Neuronal stem cell (in vitro differentiated cells): ENCODE results near the gene HDAC4.

ENCODE experiments used
- DNase-seq: peaks from one replicate; pipeline ENCODE4 v3.0.0-alpha.2; 2013; ENCODE audit warnings: low spot score
- H2AFZ ChIP-seq: one replicate; pipeline ENCODE4 v1.6.1; 2013; ENCODE audit warnings: mild to moderate bottlenecking, low read length, inconsistent platforms
- H2AK5ac ChIP-seq: 2 replicates; pipeline ENCODE4 v1.6.1; 2013; ENCODE audit warnings: low read depth, mild to moderate bottlenecking, inconsistent platforms, low read length, moderate library complexity, mixed read lengths
- H2BK120ac ChIP-seq: 2 replicates; pipeline ENCODE4 v1.6.1; 2013; ENCODE audit warnings: low read depth, mild to moderate bottlenecking, inconsistent platforms, low read length, moderate library complexity, mixed read lengths
- H2BK12ac ChIP-seq: one replicate; pipeline ENCODE4 v1.6.1; 2013; ENCODE audit warnings: low read length, inconsistent platforms
- H2BK15ac ChIP-seq: 2 replicates; pipeline ENCODE4 v1.6.1; 2013; ENCODE audit warnings: mild to moderate bottlenecking, low read length, inconsistent platforms, mixed read lengths
- H2BK5ac ChIP-seq: one replicate; pipeline ENCODE4 v1.6.1; 2013; ENCODE audit warnings: inconsistent platforms, mild to moderate bottlenecking, low read length, moderate library complexity
- H3K14ac ChIP-seq: one replicate; pipeline ENCODE4 v1.6.1; 2013; ENCODE audit warnings: low read length, inconsistent platforms
- H3K18ac ChIP-seq: 2 replicates; pipeline ENCODE4 v1.6.1; 2013; ENCODE audit warnings: low read length, inconsistent platforms
- H3K23ac ChIP-seq: 2 replicates; pipeline ENCODE4 v1.6.1; 2013; ENCODE audit warnings: low read depth, mild to moderate bottlenecking, mixed read lengths, low read length, inconsistent platforms; ENCODE audit not compliant: poor library complexity
- H3K27ac ChIP-seq: replicated peaks from 3 replicates; pipeline ENCODE4 v1.5.1; 2013; ENCODE audit warnings: low read length, inconsistent platforms
- H3K27me3 ChIP-seq, 3 experiments: 2 replicates each; pipeline ENCODE4 v1.6.1; 2013; ENCODE audit warnings: low read length in 3 of 3, mild to moderate bottlenecking in 2 of 3, inconsistent platforms in 1 of 3, low read depth in 1 of 3, mixed read lengths in 1 of 3, moderate library complexity in 1 of 3; ENCODE audit not compliant: control insufficient read depth in 3 of 3, insufficient read depth in 3 of 3
- H3K36me3 ChIP-seq, 2 donors: replicated peaks in 1 of 2; 2 replicates each; pipeline ENCODE4 v1.6.1; 2013; ENCODE audit warnings: low read length in 2 of 2; ENCODE audit not compliant: control insufficient read depth in 2 of 2, insufficient read depth in 2 of 2
- H3K4ac ChIP-seq: 2 replicates; pipeline ENCODE4 v1.6.1; 2013; ENCODE audit warnings: inconsistent platforms, mild to moderate bottlenecking, low read length, moderate library complexity
- H3K4me1 ChIP-seq, 2 donors: 1 replicate in 1 of 2; 2 replicates in 1 of 2; pipeline ENCODE4 v1.6.1; 2013; ENCODE audit warnings: low read length in 2 of 2, low read depth in 1 of 2; ENCODE audit not compliant: control insufficient read depth in 2 of 2, insufficient read depth in 1 of 2
- H3K4me2 ChIP-seq: one replicate; pipeline ENCODE4 v1.6.1; 2013; ENCODE audit warnings: mild to moderate bottlenecking, low read length, inconsistent platforms; ENCODE audit not compliant: insufficient read depth, poor library complexity, severe bottlenecking
- H3K4me3 ChIP-seq, 2 donors: 2 replicates each; pipeline ENCODE4 v1.5.1; 2013; ENCODE audit warnings: low read length in 2 of 2, mild to moderate bottlenecking in 2 of 2, inconsistent platforms in 1 of 2, moderate library complexity in 1 of 2
- H3K79me1 ChIP-seq: one replicate; pipeline ENCODE4 v1.6.1; 2013; ENCODE audit warnings: low read depth, mild to moderate bottlenecking, inconsistent platforms, low read length, moderate library complexity
- H3K9ac ChIP-seq: one replicate; pipeline ENCODE4 v1.6.1; 2013; ENCODE audit warnings: mild to moderate bottlenecking, low read depth, low read length, inconsistent platforms; ENCODE audit not compliant: poor library complexity
- H3K9me3 ChIP-seq, 2 donors: replicated peaks in 1 of 2; 2 replicates each; pipeline versions ENCODE3 to v1.6.1; 2013; ENCODE audit warnings: low read length in 2 of 2, mild to moderate bottlenecking in 2 of 2, inconsistent platforms in 1 of 2, low read depth in 1 of 2, mixed read lengths in 1 of 2, moderate library complexity in 1 of 2; ENCODE audit not compliant: control insufficient read depth in 2 of 2, insufficient read depth in 1 of 2
- H4K8ac ChIP-seq: one replicate; pipeline ENCODE4 v1.6.1; 2013; ENCODE audit warnings: low read depth, mild to moderate bottlenecking, inconsistent platforms, low read length, moderate library complexity
- H4K91ac ChIP-seq: one replicate; pipeline ENCODE4 v1.6.1; 2013; ENCODE audit warnings: low read length, low read depth, mild to moderate bottlenecking, inconsistent platforms; ENCODE audit not compliant: poor library complexity
- WGBS, 2 donors: extraction: QIAGEN DNeasy Blood & Tissue Kit; methylation state at CpG; one replicate each; pipeline ENCODE4 v1.1.7; 2013; ENCODE audit warnings: missing lambda C conversion rate in 2 of 2, mixed read lengths in 1 of 2; ENCODE audit not compliant: insufficient read length in 2 of 2, insufficient replicate concordance in 1 of 2; ENCODE audit errors: extremely low coverage in 2 of 2; 5-methylcytosine and 5-hydroxymethylcytosine counted together

HDAC4 gene

DNA sequence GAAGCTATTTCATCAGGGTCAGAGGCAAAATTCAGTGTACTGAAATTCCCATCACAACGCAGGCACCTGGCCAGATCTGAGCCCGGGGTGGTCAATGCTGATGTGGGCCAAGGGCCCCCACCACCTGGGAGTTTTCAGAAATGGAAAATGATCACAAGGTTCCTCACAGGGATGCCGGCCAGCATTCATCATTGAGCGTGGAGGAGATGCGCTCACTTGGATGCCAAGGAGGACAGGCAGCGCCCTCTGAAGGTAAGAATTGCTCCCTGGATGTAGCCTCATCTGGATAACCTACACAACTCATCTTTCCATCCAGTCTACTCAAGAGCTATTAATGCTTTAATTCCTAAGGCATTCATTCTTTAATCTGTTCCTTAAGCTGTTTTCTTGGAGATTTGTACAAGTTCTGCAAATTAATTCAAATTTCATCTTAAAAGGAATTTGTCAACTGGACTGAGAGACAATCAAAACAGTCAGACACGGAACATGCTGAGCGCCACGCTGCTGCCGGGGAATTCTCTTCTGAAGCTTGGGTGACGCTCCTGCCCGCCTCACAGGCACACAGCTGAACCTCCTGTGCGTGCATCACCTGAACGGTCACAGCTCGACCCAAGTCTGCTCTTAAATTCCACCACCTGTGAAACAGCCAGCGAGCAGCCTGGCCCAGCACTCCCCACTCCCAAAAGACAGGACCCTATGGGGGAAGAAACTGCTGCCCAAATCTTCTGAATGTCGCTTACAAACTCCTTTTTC, 206.7 kb downstream of the HDAC4 start:
- Histone ChIP-seq H2BK12ac (no peak overlapping the region), H2AFZ (no peak overlapping the region), H2BK120ac (peak overlapping the region; percentile 4), H3K9me3 (peaks cover 2 to 7% of the 10 kb centered on the region in 2 donors), H4K8ac (no peak overlapping the region), H3K9ac (no peak overlapping the region), H3K4me3 (no peak overlapping the region), H3K4me1 (peaks cover 22 to 23% of the 10 kb centered on the region in 2 donors), H3K27me3 (no peaks in the 10 kb centered on the region), H3K14ac (no peak overlapping the region), H3K4ac (no peak overlapping the region), H2AK5ac (peak overlapping the region; percentile 36), H3K36me3 (peaks cover 3 to 26% of the 10 kb centered on the region in 2 donors), H3K79me1 (peaks cover 9% of the 10 kb centered on the region), H3K27ac (no peak overlapping the region), H4K91ac (no peak overlapping the region), H3K18ac (no peak overlapping the region), H3K23ac (no peak overlapping the region), H2BK5ac (peak overlapping the region; percentile 19), H2BK15ac (no peak overlapping the region), H3K4me2 (no peak overlapping the region)
- no peak for DNase-seq
- no CpG with 5 or more reads among the region's 17 CpGs for WGBS, 2 donors

DNA sequence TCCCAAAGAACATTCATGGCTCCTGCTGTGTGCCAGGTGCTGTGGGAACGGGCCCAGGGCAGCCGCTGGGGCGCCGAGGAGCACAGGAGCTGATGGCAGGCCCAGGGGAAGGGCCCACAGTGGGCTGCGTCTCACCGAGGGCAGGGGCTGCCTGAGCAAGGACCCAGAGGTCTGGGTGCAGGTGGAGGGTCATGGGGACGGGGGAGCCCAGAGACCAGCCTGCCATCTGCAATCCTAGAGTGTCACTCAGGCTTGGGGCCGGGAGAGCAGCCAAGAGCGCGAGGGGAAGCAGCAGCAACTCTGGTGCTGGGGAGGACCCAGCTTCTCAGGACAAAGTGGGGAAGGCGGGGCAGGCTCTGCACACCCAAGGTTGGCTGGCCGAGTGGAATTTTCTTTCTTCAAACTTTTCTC, 207.4 kb downstream of the HDAC4 start:
- no peak overlapping the region for H2BK12ac ChIP-seq
- DNase-seq: no peak
- H2BK120ac ChIP-seq: no peak overlapping the region
- H2BK15ac ChIP-seq: no peak overlapping the region
- H3K23ac ChIP-seq: no peak overlapping the region
- H2BK5ac ChIP-seq: no peak overlapping the region
- peaks cover 7 to 28% of the 10 kb centered on the region in 2 donors for H3K36me3 ChIP-seq
- H3K4me3 ChIP-seq: no peak overlapping the region
- H3K4me1 ChIP-seq: peaks cover 22 to 23% of the 10 kb centered on the region in 2 donors
- WGBS, 2 donors: no CpG with 5 or more reads among the region's 12 CpGs
- peak overlapping the region; percentile 25 for H2AK5ac ChIP-seq
- no peaks in the 10 kb centered on the region for H3K27me3 ChIP-seq
- H4K8ac ChIP-seq: no peak overlapping the region
- H3K18ac ChIP-seq: peak overlapping the region; percentile 65
- no peak overlapping the region for H2AFZ ChIP-seq
- peaks cover 12% of the 10 kb centered on the region for H3K79me1 ChIP-seq
- H3K9me3 ChIP-seq: peaks cover 7 to 14% of the 10 kb centered on the region in 2 donors
- H3K4ac ChIP-seq: no peak overlapping the region
- no peak overlapping the region for H4K91ac ChIP-seq
- peak overlapping the region; percentile 91 for H3K14ac ChIP-seq
- H3K27ac ChIP-seq: no peak overlapping the region
- H3K9ac ChIP-seq: no peak overlapping the region
- H3K4me2 ChIP-seq: no peak overlapping the region

DNA sequence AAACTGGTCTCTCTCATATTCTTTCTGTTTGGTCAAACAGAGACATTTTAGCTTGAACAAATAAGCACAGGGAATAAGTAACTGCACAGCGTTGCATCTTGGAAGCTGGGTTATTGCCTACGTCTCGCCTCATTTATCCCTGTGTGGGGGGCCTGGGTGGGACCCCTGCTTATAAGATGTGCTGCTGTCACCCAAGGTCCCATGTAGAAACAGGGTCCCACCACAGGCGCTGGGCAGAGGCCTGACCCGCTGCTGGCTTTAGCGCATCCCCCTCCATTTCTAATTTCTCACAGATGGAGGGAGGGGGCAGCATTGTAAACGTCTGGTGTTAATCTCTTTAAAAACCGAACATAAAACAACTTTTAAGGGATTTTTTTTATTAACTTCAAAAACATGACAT, 207.8 kb downstream of the HDAC4 start:
- Histone ChIP-seq H3K4me2 (no peak overlapping the region), H3K18ac (no peak overlapping the region), H2BK5ac (no peak overlapping the region), H3K9me3 (peaks cover 9 to 18% of the 10 kb centered on the region in 2 donors), H3K4ac (no peak overlapping the region), H3K79me1 (peaks cover 12% of the 10 kb centered on the region), H3K9ac (no peak overlapping the region), H3K4me3 (no peak overlapping the region), H3K23ac (no peak overlapping the region), H3K4me1 (peaks cover 22 to 23% of the 10 kb centered on the region in 2 donors), H3K14ac (no peak overlapping the region), H2BK15ac (no peak overlapping the region), H4K91ac (no peak overlapping the region), H2BK120ac (no peak overlapping the region), H3K27me3 (no peaks in the 10 kb centered on the region), H3K36me3 (peaks cover 9 to 28% of the 10 kb centered on the region in 2 donors), H2BK12ac (no peak overlapping the region), H2AFZ (no peak overlapping the region), H3K27ac (no peak overlapping the region), H4K8ac (no peak overlapping the region), H2AK5ac (peak overlapping the region; percentile 25)
- WGBS, 2 donors: no CpG with 5 or more reads among the region's 8 CpGs
- DNase-seq: no peak

DNA sequence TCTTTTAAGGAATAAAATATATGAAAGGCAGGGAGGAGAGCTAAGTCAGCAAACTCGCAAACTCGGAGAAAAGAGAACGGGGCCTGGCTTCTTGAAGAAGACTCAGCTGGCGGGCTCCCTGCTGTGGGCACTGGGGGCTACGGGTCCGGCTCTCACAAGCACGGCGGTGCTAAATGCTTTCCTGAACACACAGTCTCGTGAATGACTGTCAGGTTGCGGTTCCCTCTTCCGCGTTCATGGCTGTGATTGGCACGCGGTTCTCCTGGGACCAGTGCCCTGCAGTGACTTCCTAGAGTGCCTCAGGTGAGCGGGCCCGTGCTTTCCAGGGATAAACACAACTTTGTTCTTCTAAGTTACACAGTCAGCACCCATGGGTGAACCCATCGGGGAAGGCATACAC, 208.4 kb downstream of the HDAC4 start:
- H2BK12ac ChIP-seq: no peak overlapping the region
- no peak overlapping the region for H3K27ac ChIP-seq
- no peak overlapping the region for H3K4me2 ChIP-seq
- H3K14ac ChIP-seq: no peak overlapping the region
- H3K36me3 ChIP-seq: peaks cover 9 to 29% of the 10 kb centered on the region in 2 donors
- H3K9ac ChIP-seq: peak overlapping the region; percentile 2
- no peak overlapping the region for H3K23ac ChIP-seq
- H2BK5ac ChIP-seq: no peak overlapping the region
- no peak overlapping the region for H2AK5ac ChIP-seq
- H3K9me3 ChIP-seq: peaks cover 9 to 18% of the 10 kb centered on the region in 2 donors
- DNase-seq: no peak
- H2BK120ac ChIP-seq: no peak overlapping the region
- no CpG with 5 or more reads among the region's 17 CpGs for WGBS, 2 donors
- no peak overlapping the region for H3K4me3 ChIP-seq
- H3K79me1 ChIP-seq: peaks cover 12% of the 10 kb centered on the region
- H3K4me1 ChIP-seq: peaks cover 22 to 23% of the 10 kb centered on the region in 2 donors
- H2AFZ ChIP-seq: no peak overlapping the region
- no peak overlapping the region for H2BK15ac ChIP-seq
- no peaks in the 10 kb centered on the region for H3K27me3 ChIP-seq
- H3K18ac ChIP-seq: no peak overlapping the region
- H3K4ac ChIP-seq: no peak overlapping the region
- H4K91ac ChIP-seq: no peak overlapping the region
- no peak overlapping the region for H4K8ac ChIP-seq
